Lung (tissue), 12 donors: ENCODE data around the gene TMEM51. TPM values are rescaled to one million over a fixed set of nuclear protein-coding genes. Genes with fewer than 3 reads are reported as not detected.
A peak's percentile ranks its signal among the peaks of the same experiment; 100 is the strongest.

ENCODE experiments used
- ATAC-seq: fragments of 200-7000 bp; cut with Tn5 transposase; one replicate; pipeline ENCODE4 v1.9.1; 2020; ENCODE audit warnings: moderate number of reproducible peaks; ENCODE audit not compliant: insufficient read depth, low FRiP score
- DNase-seq, 3 donors: peaks; one replicate each; pipeline ENCODE4 v3.0.0-alpha.2; 2013 to 2017
- H3K27ac ChIP-seq, 2 donors: one replicate each; pipeline ENCODE4 v1.5.1; 2013; ENCODE audit warnings: mild to moderate bottlenecking in 2 of 2, moderate library complexity in 2 of 2, control low read depth in 1 of 2, inconsistent platforms in 1 of 2, low read depth in 1 of 2, low read length in 1 of 2
- H3K27me3 ChIP-seq, 3 donors: one replicate each; pipeline ENCODE4 v1.5.1; 2013; ENCODE audit warnings: low read length in 2 of 3; ENCODE audit not compliant: control insufficient read depth in 3 of 3, insufficient read depth in 3 of 3
- H3K36me3 ChIP-seq, 4 donors: one replicate each; pipeline ENCODE4 v1.5.1; 2013; ENCODE audit warnings: low read length in 4 of 4, mild to moderate bottlenecking in 1 of 4, moderate library complexity in 1 of 4; ENCODE audit not compliant: control insufficient read depth in 4 of 4, insufficient read depth in 4 of 4
- H3K4me1 ChIP-seq, 5 donors: one replicate each; pipeline ENCODE4 v1.5.1; 2013; ENCODE audit warnings: low read length in 5 of 5, mild to moderate bottlenecking in 2 of 5, moderate library complexity in 1 of 5; ENCODE audit not compliant: control insufficient read depth in 5 of 5, insufficient read depth in 5 of 5
- H3K4me3 ChIP-seq: one replicate; pipeline ENCODE4 v1.5.1; 2013; ENCODE audit warnings: mild to moderate bottlenecking, control low read depth, moderate library complexity
- H3K9ac ChIP-seq, 2 donors: one replicate each; pipeline ENCODE4 v1.5.1; 2013; ENCODE audit warnings: low read length in 2 of 2, control low read depth in 1 of 2; ENCODE audit not compliant: insufficient read depth in 1 of 2
- H3K9me3 ChIP-seq, 4 donors: one replicate each; pipeline ENCODE4 v1.5.1; 2013; ENCODE audit warnings: low read length in 3 of 4, mild to moderate bottlenecking in 1 of 4, moderate library complexity in 1 of 4; ENCODE audit not compliant: control insufficient read depth in 4 of 4, insufficient read depth in 3 of 4
- WGBS, 2 donors: extraction: QIAGEN DNeasy Blood & Tissue Kit; methylation state at CpG; one replicate each; pipeline ENCODE4 v1.1.7; 2013; 5-methylcytosine and 5-hydroxymethylcytosine counted together
- polyA plus RNA-seq, 2 donors: library from polyadenylated mRNA; stranded (reverse); fragments of 200-250 nt; gene quantifications; one replicate each; pipeline ENCODE4 v1.2.1, GENCODE V29; 2013
- total RNA-seq, 2 donors: library from RNA; depleted of rRNA in 1 of 2; stranded (reverse); fragments of >200 nt in 1 of 2; gene quantifications; one replicate each; pipeline ENCODE4 v1.2.1, GENCODE V29; 2014 to 2021
- TF ChIP-seq, protein P1 (sequence below): IDR thresholded peaks from 2 replicates; pipeline ENCODE4 v1.5.1; 2012; ENCODE audit warnings: mild to moderate bottlenecking; ENCODE audit errors: control extremely low read depth, extremely low read depth
- donor health status: control.
- donor health status: control.
- donor health status: Bipolar disorder and iron deficiency.
- donor health status: healthy.
- donor health status: DM: yes; HTN: yes; CAD: no.

Gene TMEM51
- total and polyA plus RNA-seq, 4 donors: 7.7 to 17.8 (median 12.2) TPM

- Histone ChIP-seq H3K27ac (peak overlapping the region in 1 of 2 donors; percentile 46), H3K4me1 (peaks cover 0 to 29% (median 24%) of the 10 kb centered on the region in 5 donors)
Observed at GRCh38 chr1:15212216-15212953, 58.8 kb downstream of the TMEM51 start.

GRCh38 chr1:15212954-15213291 is 59.4 kb downstream of the TMEM51 start:
- Histone ChIP-seq H3K4me3 (no peak overlapping the region), H3K27me3 (no peaks in the 10 kb centered on the region), H3K27ac (peak overlapping the region in 1 of 2 donors; percentile 46), H3K36me3 (peaks cover 0 to 3% (median 0%) of the 10 kb centered on the region in 4 donors), H3K9me3 (no peaks in the 10 kb centered on the region), H3K4me1 (peaks cover 0 to 29% (median 22%) of the 10 kb centered on the region in 5 donors), H3K9ac (no peak overlapping the region)
- ATAC-seq: no peak
- 84 to 92% methylated on average over 3 of the region's 3 CpGs for WGBS, 2 donors
- TF ChIP-seq, protein P1, sequence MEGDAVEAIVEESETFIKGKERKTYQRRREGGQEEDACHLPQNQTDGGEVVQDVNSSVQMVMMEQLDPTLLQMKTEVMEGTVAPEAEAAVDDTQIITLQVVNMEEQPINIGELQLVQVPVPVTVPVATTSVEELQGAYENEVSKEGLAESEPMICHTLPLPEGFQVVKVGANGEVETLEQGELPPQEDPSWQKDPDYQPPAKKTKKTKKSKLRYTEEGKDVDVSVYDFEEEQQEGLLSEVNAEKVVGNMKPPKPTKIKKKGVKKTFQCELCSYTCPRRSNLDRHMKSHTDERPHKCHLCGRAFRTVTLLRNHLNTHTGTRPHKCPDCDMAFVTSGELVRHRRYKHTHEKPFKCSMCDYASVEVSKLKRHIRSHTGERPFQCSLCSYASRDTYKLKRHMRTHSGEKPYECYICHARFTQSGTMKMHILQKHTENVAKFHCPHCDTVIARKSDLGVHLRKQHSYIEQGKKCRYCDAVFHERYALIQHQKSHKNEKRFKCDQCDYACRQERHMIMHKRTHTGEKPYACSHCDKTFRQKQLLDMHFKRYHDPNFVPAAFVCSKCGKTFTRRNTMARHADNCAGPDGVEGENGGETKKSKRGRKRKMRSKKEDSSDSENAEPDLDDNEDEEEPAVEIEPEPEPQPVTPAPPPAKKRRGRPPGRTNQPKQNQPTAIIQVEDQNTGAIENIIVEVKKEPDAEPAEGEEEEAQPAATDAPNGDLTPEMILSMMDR: no peak
- no peak for DNase-seq

More at GRCh38 chr1:15212216-15212953, 58.8 kb downstream of the TMEM51 start:
- 79 to 91% methylated on average over 17 of the region's 17 CpGs for WGBS, 2 donors
- ATAC-seq: no peak
- TF ChIP-seq, protein P1: no peak
- H3K9ac ChIP-seq: no peak overlapping the region
- no peak overlapping the region for H3K4me3 ChIP-seq
- H3K36me3 ChIP-seq: peaks cover 0 to 3% (median 0%) of the 10 kb centered on the region in 4 donors
- peak in 1 of 3 donors; percentile 19 for DNase-seq
- no peaks in the 10 kb centered on the region for H3K9me3 ChIP-seq
- H3K27me3 ChIP-seq: no peaks in the 10 kb centered on the region

- TF ChIP-seq, protein P1: no peak
- H3K27ac ChIP-seq: peak overlapping the region in 1 of 2 donors; percentile 60
- H3K4me1 ChIP-seq: peaks cover 0 to 29% (median 22%) of the 10 kb centered on the region in 5 donors
- 59 to 65% methylated on average over 7 of the region's 7 CpGs for WGBS, 2 donors
- peaks cover 0 to 3% (median 0%) of the 10 kb centered on the region in 4 donors for H3K36me3 ChIP-seq
- H3K9me3 ChIP-seq: no peaks in the 10 kb centered on the region
- DNase-seq (peak; percentile 66 to 80 (median 79)), ATAC-seq (no peak)
- H3K27me3 ChIP-seq: no peaks in the 10 kb centered on the region
- H3K9ac ChIP-seq: peak overlapping the region in 1 of 2 donors; percentile 15
- no peak overlapping the region for H3K4me3 ChIP-seq
Observed at GRCh38 chr1:15213341-15213821, 59.8 kb downstream of the TMEM51 start.
